Spleen (tissue), 7 donors: ENCODE results near the gene ZYX.

Experiments used
- POLR2A ChIP-seq, 3 donors: fragments of 450-650 bp; IDR thresholded peaks; one replicate each; pipeline ENCODE4 v1.5.1; 2017; ENCODE audit warnings: antibody characterized with exemption in 3 of 3, mild to moderate bottlenecking in 1 of 3
- POLR2AphosphoS5 ChIP-seq, 3 donors: sonication (generic); formaldehyde crosslinking; IDR thresholded peaks; one replicate each; pipeline ENCODE4 v1.5.1; 2017; ENCODE audit warnings: antibody characterized with exemption in 3 of 3
- TF ChIP-seq, protein P1 (sequence below), 11 experiments: fragments of 200-600 bp in 7 of 11; fragments of 450-650 bp in 4 of 11; sonication (generic) in 4 of 11; IDR thresholded peaks in 8 of 11; conservative IDR thresholded peaks in 3 of 11; 1 replicate in 7 of 11; 2 replicates in 4 of 11; pipeline versions ENCODE4 v1.4.0 to v1.8.0; 2016 to 2021; ENCODE audit warnings: antibody characterized with exemption in 11 of 11, inconsistent platforms in 4 of 11, mild to moderate bottlenecking in 1 of 11
- donor health status: DM: no; HTN: no; CAD: no; lungs with moderate emphysema.
- donor health status: DM: no; HTN: no; CAD: no.
- donor health status: DM: no; HTN: no; CAD: no.

DNA sequence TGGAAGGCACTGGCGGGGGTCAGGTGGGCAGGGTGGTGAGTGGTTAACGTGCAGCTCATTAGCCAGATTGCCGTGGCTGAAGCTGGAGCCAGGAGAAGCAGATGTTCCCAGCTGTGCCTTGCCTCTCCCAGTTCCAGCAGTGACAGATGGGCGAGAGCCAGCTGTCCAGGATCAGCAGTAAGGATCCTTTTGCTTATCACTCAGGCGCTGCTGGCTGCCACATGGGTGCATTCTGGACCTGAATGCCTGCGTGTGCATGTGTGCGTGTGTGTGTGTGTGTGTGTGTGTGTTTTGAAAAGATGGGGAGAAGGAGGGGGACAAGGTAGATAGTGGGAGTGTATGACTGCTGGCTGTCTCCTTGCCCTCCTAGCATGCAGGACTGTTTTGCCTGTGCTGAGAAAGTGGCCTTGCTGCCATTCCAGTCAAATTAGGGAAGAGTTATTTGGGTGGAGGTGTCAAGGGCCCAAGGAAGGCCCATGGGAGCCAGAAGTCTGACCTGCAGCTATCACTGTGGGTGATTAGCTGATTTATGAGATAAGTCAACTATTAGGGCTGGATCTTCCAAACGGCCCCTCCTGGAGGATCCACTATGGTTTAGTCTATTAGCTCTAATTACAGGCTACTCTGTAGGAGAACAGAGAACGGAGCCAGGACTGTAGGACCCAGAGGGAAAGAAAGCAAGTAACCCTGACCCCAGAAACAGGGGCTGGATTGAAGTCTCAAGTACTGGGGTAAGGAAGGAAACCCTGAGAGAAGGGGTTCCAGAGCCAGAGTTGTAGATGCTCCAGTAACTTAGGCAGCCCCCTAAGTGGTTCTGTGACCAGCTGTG, 24.2 kb downstream of the ZYX start:
- TF ChIP-seq, protein P1, sequence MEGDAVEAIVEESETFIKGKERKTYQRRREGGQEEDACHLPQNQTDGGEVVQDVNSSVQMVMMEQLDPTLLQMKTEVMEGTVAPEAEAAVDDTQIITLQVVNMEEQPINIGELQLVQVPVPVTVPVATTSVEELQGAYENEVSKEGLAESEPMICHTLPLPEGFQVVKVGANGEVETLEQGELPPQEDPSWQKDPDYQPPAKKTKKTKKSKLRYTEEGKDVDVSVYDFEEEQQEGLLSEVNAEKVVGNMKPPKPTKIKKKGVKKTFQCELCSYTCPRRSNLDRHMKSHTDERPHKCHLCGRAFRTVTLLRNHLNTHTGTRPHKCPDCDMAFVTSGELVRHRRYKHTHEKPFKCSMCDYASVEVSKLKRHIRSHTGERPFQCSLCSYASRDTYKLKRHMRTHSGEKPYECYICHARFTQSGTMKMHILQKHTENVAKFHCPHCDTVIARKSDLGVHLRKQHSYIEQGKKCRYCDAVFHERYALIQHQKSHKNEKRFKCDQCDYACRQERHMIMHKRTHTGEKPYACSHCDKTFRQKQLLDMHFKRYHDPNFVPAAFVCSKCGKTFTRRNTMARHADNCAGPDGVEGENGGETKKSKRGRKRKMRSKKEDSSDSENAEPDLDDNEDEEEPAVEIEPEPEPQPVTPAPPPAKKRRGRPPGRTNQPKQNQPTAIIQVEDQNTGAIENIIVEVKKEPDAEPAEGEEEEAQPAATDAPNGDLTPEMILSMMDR (IDR thresholded peaks at IDR 0.05 in 8 of 11, conservative IDR thresholded peaks at IDR 0.05 in 3 of 11): no peak
- TF ChIP-seq POLR2A (IDR thresholded peaks at IDR 0.05) (no peak), POLR2AphosphoS5 (IDR thresholded peaks at IDR 0.05) (peak; percentile 41 to 82 (median 80))
